ENCODE data around the gene RERE.
"Not testable (repeated sequence)": the region's sequence is repeated elsewhere in the genome, so short reads cannot be mapped to it uniquely, and the experiment has no call there.

RERE gene

DNA sequence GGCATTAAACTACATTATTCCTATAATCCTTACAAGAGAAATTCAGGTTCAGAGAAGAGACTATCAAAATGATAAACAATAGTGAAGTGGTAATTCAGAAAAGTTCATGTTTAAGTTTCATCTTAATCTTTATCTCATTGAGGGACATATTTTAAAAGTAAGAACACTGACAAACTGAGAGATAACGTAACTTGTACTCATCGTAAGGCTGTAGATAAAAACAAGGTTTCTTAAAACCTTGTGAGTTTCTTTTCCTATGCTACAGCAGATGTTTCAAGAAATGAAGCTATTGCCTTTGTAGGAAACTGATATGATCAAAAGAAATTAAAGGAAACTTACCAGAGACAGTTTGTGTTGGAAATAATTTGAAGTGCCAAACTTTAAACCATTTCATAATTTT lies 65.0 kb downstream of the RERE start:
- no peak for DNase-seq (ENCODE audit: low spot score)

DNA sequence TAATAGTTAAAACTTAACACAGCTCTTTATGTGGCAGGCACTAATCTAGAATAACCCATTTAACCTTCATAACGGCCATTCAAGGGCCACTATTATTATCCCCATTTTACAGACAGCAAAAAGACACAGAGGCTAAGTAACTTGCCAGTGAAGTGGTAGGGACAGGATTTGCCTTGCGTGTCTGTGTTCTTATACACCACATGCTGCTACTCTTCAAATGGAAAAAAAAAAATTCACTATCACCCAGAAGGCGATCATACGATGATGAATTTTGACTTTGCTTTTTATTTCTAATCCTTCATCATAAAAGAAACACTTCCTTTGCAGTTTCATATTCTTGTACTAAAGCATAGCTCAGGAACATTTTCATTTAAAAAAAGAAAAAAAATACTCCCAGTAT lies 65.5 kb downstream of the RERE start:
- DNase-seq (ENCODE audit: low spot score), result no peak

DNA sequence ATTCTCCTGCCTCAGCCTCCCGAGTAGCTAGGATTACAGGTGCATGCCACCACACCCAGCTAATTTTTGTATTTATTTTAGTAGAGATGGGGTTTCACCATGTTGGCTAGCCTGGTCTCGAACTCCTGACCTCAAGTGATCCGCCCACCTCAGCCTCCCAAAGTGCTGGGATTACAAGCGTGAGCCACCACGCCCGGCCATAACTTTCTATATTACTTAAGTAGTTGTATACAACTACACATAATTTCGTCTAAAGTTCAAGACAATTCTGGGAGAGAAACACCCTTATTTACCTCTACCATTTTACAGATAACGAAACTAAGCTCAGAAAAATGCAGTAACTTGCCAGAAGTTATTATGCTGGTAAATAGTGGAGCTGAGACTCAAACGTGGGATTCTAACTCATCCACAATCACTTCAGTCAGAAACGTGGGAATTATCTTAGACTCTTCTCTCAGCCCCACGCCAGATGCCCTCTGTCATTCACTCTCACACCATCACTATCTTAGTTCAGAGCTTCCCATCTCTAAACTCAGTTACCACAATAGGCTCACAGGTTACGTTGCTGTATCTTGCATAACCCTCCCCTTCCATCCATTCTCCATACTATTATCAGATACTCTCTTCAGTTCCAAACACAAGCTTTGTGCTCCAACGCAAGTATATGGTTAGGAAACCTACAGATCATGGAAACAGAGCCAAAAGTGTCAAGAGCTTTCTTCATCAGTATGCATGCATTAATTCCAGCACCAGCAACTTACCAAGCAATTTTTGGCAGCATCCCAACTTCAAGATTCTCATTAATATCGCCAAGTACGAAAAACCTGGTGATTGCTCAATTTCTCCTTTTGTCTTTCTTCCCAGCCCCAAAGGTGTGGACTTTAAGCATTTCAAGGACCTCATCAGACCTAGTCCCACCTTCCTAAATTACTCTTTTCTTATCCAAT lies 69.3 kb downstream of the RERE start:
- DNase-seq (ENCODE audit: low spot score), result no peak

DNA sequence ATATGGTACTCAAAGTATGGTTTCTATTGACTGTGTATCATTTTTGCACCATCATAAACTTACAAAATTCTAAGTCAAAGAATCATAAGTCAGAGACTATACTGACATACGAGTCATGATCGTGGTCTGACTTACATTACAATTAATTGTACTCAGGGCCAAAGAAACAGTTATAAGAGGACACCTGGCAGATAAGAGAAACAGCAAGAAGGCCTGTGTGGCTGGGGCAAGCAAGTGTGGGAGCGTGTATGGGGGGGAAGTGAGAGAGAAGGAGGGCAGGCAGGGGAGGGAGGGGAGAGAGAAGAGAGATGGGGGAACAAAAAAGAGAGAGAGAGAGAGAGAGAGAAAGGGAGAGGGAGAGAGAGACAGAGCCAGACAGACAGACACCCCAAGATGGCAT lies 70.9 kb downstream of the RERE start:
- no peak for DNase-seq (ENCODE audit: low spot score)

DNA sequence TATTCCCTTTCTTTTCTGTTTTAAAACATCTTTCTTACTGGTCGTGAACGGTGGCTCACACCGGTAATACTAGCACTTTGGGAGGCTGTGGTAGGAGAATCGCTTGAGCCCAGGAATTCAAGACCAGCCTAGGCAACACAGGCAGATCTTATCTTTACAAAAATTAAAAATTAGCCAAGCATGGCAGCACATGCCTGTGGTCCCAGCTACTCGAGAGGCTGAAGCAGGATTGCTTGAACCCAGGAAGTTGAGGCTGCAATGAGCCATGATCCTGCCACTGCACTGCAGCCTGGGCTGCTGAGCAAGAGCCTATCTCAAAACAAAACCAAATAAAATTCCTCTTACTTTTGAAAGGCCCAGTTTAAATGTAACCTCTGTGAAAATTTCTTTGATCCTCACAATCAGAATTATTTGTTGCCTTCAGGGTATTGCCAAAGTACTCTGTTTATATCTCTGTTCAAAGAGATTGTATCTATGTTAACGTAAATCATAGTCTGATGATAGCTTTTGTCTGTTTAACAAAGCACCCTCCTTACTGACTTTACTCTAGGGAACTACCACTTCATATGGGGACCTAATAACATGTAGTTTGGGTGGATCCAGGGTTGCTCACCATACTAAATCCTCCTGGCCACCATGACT lies 71.6 kb downstream of the RERE start:
- no peak for DNase-seq (ENCODE audit: low spot score)

DNA sequence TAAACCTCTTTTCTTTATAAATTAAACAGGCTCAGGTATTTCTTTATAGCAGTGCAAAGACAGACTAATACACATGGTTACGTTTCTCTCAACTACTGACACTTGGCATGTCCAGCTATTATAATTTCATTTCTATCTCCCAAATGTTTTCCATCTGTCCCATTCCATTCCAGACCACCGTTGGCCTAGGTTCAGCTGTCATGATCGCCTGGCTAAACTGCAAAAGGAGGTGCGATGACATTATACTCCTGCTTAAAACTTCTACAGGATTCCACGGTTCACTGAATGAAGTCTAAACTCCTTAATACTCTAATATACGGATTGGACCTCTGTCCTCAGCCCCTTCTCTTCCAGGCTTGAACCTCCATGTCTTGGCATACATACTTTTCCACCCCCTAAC lies 72.1 kb downstream of the RERE start:
- DNase-seq (ENCODE audit: low spot score), result no peak

DNA sequence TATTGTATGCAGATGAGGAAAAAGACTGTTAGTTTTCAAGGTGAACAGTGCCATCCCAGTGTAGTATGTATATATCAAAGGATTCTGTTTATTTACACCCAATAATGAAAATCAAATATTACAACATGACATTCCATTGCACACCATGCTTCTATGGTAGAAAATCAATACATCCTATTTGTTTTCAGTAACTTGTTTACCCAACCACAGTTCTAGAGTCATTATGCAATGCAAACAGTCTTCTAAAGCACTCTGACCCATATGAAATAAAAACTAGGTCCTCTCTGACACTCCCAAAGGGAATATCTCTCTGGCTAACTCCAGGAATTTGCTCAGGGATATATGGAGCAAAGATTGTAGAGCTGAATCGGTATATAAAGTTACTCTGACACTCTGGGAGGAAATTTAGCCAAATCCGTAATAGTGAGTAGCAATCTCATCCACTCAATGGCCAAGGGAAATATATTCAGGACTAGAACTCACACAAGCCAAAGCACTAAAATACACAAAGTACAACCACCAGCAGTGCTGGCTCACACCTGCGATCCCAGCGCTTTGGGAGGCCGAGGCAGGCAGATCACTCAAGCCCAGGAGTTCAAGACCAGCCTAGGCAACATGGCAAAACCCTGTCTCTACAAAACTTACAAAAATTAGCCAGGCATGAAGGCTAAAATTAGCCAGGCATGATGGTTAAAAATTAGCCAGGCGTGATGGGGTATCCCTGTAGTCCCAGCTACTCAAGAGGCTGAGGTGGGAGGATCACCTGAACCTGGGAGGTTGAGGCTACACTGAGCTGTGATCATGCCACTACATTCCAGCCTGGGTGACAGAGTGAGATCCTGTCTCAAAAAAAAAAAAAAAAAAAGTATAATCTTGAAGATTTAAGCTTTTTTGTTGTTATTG lies 75.2 kb downstream of the RERE start:
- DNase-seq (ENCODE audit: low spot score), result peak; percentile 58

DNA sequence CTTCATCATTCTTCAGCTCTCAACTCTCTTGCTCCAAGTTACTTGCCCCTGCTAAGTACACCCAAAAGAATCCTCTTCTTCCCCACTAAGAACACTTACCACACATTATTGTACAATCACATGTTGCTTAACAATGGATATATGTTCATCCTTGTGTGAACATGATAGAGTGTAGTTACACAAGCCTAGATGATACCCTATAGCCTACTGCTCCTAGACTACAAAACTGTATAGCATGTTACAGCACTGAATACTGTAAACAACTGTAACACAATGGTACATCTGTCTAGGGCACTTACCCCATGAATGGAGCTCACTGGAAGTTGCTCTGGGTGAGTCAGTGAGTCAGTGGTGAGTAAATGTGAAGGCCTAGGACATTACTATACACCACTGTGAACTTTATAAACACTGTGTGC lies 77.4 kb downstream of the RERE start:
- no peak for DNase-seq (ENCODE audit: low spot score)

DNA sequence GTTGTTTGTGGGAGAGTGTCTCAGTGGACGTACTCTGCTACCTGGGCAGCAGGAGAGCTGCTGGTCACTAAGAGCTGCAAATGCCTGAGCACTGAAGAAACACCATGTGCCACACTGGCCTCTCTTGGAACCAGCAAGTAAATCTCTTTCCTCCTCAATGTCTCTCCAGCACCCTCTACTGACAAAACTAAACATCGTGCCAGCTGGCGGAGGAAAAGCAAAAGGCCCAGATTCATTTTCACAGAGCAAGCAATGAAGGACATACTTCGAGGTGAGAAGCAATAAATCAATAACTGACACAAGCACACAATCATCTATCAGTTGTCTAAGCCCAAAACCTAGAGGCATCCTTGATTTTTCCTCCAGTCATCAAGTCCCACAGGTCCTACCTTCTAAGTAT lies 78.1 kb downstream of the RERE start:
- no peak for DNase-seq (ENCODE audit: low spot score)

DNA sequence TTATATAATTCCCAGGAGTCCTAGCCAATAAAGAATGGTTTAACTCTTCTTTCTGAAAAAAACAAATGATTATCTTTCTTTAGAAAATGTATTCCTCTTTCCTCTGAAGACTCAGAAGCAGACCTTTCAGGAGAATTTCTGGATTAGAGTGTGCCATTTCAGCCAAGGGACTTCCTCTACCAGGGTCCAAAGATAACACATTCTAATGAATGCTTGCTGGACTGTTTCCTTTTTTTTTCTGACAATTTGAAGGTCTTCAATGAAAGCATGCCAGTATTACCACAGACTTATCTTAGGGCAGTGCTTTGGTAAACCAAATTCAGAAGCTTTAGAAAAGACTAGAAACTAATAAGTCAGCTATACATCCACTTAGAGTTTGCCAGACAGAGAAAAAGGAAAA lies 80.5 kb downstream of the RERE start:
- no peak for DNase-seq (ENCODE audit: low spot score)

DNA sequence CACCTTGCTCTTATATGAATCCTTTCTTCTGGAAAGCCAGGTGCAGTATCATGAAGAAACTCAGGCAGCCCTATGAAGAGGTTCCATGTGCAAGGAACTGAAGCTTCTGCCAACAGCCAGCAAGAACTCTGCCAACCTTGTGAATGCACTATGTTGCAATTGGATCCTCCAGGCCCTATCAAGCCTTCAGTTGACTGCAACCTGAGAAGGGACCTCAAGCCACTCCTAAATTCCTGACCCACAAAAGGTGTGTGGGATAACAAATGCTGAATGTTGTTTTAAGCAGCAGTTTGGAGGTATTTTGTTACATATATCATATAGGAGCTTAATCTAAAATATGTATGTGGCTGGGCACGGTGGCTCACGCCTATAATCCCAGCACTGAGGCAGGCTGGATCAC lies 84.0 kb downstream of the RERE start:
- DNase-seq (ENCODE audit: low spot score), result no peak

DNA sequence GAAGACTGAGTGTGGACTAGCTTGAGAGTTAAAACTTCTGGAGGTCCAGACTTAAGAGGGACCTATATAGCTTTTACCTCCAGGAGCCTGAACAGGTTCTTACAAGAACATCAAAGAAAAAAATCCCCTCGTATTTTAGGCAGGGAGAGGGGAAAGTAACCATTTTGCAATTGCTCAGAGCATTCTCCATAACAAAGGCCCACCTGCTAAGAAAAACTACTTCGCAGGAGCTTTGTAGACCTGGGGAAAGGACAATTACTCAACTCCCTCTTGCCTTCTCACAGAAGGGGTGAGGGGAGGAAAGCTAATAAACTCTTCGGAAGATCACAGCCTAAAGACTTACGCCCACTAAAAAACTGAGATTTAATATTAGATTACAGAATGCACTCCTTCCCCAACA lies 86.3 kb downstream of the RERE start:
- DNase-seq (ENCODE audit: low spot score), result no peak

DNA sequence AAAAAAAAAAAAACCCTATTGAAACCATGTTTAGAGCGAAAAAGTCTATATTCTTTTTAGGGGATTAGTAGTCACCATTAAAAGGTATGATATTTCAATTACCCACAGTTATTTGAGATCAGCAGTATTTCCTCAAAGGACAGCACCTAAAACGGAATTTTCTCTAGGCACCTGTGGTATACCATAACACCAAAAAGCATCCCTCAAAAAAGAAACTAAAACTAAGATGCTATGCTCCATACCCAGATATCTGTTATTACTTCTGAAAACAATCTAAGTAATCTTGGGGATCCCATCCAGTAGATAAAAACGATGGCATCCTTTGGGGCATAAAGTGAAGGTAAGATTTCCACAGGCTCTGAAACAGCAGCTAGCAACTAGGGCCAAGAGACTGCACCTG lies 89.0 kb downstream of the RERE start:
- DNase-seq (ENCODE audit: low spot score), result no peak

DNA sequence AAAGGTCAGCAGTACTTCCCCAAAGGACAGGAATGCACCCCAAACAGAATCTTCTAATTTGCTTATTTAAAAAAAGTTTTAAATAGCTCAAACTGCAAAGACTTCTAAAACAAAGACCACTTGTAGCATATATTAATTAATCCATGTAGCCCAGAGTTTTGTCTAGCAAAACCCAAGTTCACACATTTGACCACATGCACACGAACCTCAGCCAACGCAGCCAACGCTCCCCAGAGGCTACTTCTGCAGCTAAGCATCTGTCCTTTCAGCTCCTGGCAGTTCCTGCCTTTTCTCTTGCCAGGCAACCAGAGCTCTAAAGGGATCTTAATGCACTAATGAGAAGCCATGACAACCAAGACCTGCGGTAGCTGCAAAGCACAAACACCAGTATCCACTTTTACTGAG lies 89.6 kb downstream of the RERE start:
- no peak for DNase-seq (ENCODE audit: low spot score)

DNA sequence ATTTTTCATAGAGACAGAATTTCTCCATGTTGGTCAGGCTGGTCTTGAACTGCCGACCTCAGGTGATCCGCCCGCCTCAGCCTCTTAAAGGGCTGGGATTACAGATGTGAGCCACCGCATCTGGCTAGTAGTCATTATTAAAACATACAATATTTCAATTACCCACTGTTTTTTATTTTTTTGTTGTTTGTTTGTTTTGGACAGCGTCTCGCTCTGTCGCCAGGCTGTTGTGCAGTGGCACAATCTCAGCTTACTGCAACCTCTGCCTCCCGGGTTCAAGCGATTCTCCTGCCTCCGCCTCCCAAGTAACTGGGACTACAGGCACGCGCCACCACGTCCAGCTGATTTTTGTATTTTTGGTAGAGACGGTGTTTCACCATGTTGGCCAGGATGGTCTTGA lies 90.1 kb downstream of the RERE start:
- not testable (repeated sequence) for DNase-seq (ENCODE audit: low spot score)

DNA sequence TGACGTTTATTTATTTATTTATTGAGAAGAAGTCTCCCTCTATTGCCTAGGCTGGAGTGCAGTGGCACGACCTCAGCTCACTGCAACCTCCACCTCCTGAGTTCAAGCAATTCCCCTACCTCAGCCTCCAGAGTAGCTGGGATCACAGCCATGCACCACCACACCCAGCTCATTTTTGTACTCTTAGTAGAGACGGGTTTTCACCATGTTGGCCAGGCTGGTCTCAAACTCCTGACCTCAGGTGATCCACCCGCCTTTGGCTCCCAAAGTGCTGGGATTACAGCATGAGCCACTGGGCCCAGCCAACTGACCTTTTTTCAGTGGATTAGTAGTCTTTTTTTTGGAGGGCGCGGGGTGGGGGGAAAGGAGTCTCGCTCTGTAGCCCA lies 90.6 kb downstream of the RERE start:
- not testable (repeated sequence) for DNase-seq (ENCODE audit: low spot score)

DNA sequence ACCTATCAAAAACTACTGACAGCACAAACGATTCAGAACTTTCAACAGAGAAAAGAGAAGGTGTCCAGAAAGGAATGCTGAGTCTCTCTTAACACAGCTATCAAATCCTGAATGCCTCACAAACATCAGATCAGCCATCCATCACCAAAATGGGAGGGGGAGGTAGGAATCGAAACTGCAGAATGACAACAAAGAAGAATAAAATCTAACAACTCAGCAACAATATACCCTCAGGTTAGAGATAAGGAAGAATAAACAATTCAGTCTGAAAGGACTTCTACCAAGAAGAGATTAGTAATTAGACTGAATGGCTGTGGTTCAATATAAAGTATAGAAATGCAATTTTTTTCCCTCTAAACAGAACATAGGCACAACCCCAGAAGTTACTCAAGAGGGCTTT lies 94.4 kb downstream of the RERE start:
- no peak for DNase-seq (ENCODE audit: low spot score)

DNA sequence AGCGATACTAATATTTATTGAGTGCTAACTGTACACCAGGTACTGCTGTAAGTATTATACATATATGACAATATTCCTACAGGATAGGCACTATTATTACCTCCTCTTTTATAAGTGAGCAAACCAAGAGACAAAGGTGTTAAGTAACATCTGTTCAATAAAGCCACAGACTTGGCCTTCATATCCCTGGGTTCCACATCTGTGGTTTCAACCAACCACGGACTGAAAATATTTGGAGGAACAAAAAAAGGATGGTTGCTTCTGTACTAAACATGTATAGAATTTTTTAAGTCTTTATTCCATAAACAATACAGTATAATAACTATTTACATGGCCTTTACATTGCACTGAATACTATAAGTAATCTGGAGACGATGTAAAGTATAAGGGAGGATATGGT lies 95.1 kb downstream of the RERE start:
- DNase-seq (ENCODE audit: low spot score), result no peak

DNA sequence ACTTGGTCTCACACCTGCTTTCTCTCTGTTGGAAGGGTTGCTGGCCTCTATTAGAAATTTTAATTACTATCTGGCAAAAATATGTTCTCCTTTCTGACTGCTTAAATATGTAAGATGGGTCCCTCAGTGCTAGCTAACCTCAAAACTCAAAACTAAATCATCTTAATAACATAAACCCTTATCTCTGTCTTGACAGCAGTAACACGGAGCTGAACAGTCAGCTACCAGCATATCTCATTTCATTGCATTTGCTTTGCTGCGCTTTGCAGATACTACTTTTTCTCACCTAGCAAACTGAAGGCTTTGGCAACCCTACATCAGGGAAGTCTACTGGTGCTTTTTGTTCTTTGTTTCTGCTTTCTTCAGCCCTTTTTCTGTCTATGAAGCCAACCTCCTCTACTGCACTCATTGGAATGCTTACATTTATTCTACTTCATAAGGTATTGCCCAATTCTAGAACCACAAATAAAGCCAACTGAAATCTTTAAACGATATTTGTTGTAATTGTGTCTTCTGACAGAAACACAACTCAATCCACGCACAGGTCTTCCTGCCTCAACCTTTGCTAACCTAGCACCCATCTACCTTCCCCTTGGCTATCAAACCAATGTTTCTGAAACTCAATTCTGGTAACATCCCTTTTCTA lies 95.6 kb downstream of the RERE start:
- no peak for DNase-seq (ENCODE audit: low spot score)

DNA sequence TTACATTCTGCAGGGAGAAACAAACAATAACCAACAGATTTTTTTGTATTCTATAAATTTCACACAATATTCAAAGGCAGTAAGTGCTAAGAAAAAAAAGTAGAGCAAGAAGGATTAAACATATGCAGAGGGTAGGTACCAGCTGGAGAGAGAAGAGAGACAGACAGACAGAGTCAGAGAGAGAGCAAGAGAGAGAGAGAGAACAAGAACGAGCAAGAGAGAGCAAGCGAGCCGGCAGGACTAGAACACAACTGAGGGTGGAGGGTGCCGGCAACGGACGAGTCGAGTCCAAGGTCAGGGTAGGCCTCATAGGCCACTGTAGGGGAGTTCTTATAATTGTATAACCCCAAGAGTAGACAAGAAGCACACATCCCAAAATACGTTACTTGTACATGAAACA lies 97.1 kb downstream of the RERE start:
- DNase-seq (ENCODE audit: low spot score), result no peak

DNA sequence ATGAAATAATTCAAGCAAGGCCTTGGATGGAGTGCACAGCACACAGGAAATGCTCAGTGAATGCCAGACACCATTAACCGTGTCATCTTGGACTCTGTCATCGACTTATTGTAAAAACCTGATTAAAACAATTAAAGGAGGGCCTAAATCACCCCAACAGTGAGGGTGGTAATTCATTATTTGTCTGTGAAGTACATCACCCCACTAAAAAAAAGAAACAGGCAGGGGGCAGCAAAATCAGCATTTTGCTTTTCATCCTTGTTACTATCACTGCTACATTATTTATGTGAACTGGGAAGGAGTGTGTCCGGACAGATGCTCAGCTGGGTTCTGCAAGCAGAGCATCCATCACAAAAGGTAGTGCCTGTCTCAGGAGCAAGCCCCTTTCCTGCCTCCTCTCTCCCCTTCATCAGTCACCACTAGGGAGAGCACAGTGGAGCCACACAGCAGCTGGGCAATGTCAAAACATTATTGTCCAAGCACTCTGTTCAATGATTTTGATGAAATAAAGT lies 98.5 kb downstream of the RERE start:
- DNase-seq (ENCODE audit: low spot score), result no peak

DNA sequence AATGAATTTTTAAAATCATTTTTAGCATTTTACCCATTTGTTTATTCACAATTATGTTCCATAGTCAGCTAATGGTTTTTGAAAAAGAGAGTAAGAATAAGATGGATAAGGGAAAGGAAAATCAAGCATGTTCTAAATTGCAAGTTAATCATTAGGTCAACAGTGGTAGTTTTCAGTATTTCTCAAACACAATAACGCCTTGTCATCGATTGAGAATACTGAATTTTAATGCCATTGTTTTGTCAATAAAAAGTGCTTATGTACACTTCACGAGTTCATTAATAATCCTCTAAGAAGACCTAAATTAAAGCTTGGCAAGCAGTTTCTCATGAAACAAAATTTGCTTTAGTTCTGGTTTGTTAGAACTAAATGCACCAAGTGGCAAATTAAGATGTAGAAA lies 100.3 kb downstream of the RERE start:
- no peak for DNase-seq (ENCODE audit: low spot score)
